Common myeloid progenitor, CD34-positive (primary cell): ENCODE results near the gene LRP1-AS.

Source experiments
- CTCF ChIA-PET: fragments of 350-600 bp; sonication (Branson Sonifier 250); formaldehyde crosslinking; loops from one replicate; lab custom pipeline; 2021; ENCODE audit warnings: antibody characterized with exemption; lab: Charles Lee
- POLR2A ChIA-PET: fragments of 350-600 bp; sonication (Branson Sonifier 250); formaldehyde crosslinking; loops from one replicate; lab custom pipeline; 2021; ENCODE audit warnings: antibody characterized with exemption; lab: Charles Lee
- DNase-seq, 3 donors: peaks; one replicate each; pipeline versions ENCODE4 v3.0.0 to v3.0.0-alpha.2; 2013
- H3K27ac ChIP-seq, 2 experiments: 1 replicate in 1 of 2; 2 replicates in 1 of 2; pipeline ENCODE4 v1.7.0; 2013; ENCODE audit warnings: inconsistent platforms in 2 of 2, low read length in 2 of 2, mild to moderate bottlenecking in 2 of 2, low read depth in 1 of 2, moderate library complexity in 1 of 2; ENCODE audit not compliant: severe bottlenecking in 2 of 2, insufficient read depth in 1 of 2, poor library complexity in 1 of 2
- H3K27me3 ChIP-seq, 5 experiments: replicated peaks in 2 of 5; 1 replicate in 3 of 5; 2 replicates in 2 of 5; pipeline versions ENCODE4 v1.6.1 to v1.7.0; 2013; ENCODE audit warnings: low read length in 4 of 5, mild to moderate bottlenecking in 2 of 5, moderate library complexity in 2 of 5, inconsistent platforms in 1 of 5; ENCODE audit not compliant: insufficient read depth in 5 of 5, control insufficient read depth in 4 of 5
- H3K36me3 ChIP-seq, 4 experiments: 1 replicate in 2 of 4; 2 replicates in 2 of 4; pipeline versions ENCODE4 v1.6.1 to v1.7.0; 2013; ENCODE audit warnings: low read length in 3 of 4, control low read depth in 1 of 4, mild to moderate bottlenecking in 1 of 4; ENCODE audit not compliant: control insufficient read depth in 4 of 4, insufficient read depth in 4 of 4
- H3K4me1 ChIP-seq, 4 experiments: 1 replicate in 3 of 4; 2 replicates in 1 of 4; pipeline versions ENCODE4 v1.6.1 to v1.7.1; 2013; ENCODE audit warnings: low read length in 3 of 4, mild to moderate bottlenecking in 3 of 4, control low read depth in 1 of 4, inconsistent platforms in 1 of 4, moderate library complexity in 1 of 4; ENCODE audit not compliant: control insufficient read depth in 4 of 4, insufficient read depth in 4 of 4; ENCODE audit errors: control extremely low read depth in 1 of 4
- H3K4me3 ChIP-seq, 7 experiments: 1 replicate in 4 of 7; 2 replicates in 3 of 7; pipeline versions ENCODE4 v1.5.1 to v1.7.0; 2013; ENCODE audit warnings: mild to moderate bottlenecking in 7 of 7, low read length in 6 of 7, moderate library complexity in 6 of 7, inconsistent platforms in 2 of 7, low read depth in 2 of 7, control low read depth in 1 of 7; ENCODE audit not compliant: insufficient read depth in 4 of 7, control insufficient read depth in 1 of 7; ENCODE audit errors: extremely low read depth in 1 of 7
- H3K9me3 ChIP-seq, 5 experiments: 1 replicate in 4 of 5; 2 replicates in 1 of 5; pipeline versions ENCODE4 v1.6.1 to v1.7.1; 2013; ENCODE audit warnings: low read length in 4 of 5, mild to moderate bottlenecking in 2 of 5, inconsistent platforms in 1 of 5, low read depth in 1 of 5, moderate library complexity in 1 of 5; ENCODE audit not compliant: control insufficient read depth in 4 of 5, insufficient read depth in 2 of 5; ENCODE audit errors: control extremely low read depth in 1 of 5
- WGBS: methylation state at CpG from one replicate; pipeline ENCODE4 v1.1.5; 2013; ENCODE audit not compliant: insufficient coverage; 5-methylcytosine and 5-hydroxymethylcytosine counted together

LRP1-AS gene

DNA sequence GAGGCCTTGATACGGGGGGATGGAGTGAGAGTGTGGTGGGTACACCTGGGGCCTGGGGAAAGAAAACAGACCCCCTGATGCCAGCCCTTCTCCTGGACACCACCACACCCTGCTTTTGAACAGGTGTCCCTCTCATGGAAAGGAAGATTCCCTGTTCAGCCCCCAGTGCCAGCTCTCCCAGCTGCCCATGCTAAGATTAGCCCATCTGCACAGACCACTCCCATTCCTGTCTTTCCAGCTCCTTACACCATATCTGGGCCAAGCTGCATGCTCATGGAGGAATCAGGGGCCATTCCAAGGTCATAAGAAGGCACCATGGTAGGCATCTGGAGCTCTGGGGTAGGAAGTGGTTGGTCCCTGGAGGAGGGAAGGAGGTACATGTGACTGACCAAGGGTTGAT is 48.9 kb downstream of the LRP1-AS start:
- whole genome bisulfite sequencing: no CpG with 5 or more reads among the region's 1 CpG
- Histone ChIP-seq H3K36me3 (peaks cover 13 to 71% (median 62%) of the 10 kb centered on the region in 4 experiments), H3K4me1 (peaks cover 0 to 20% (median 18%) of the 10 kb centered on the region in 4 experiments), H3K4me3 (no peak overlapping the region), H3K27ac (no peak overlapping the region), H3K27me3 (no peaks in the 10 kb centered on the region), H3K9me3 (no peaks in the 10 kb centered on the region)
- no peak for DNase-seq
- CTCF ChIA-PET: interaction anchor here (1.2 to 27.7 kb wide), 6 partner anchors 8 to 75 kb away, joined by 3 to 835 read pairs (median 7); partner anchors contain the start of genes NEMP1 and STAT6
- POLR2A ChIA-PET: no interaction called here

DNA sequence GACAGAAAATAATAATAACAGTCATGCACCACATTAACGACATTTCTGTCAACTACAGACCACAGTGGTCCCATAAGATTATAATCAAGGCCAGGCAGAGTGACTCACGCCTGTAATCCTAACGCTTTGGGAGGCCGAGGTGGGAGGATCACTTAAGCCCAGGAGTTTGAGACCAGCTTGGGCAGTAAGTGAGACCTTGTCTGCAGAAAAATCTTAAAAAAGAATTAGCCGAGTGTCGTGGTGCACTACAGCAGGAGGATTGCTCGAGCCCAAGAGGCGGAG is 49.9 kb downstream of the LRP1-AS start:
- WGBS: 95% methylated on average over 4 of the region's 8 CpGs
- Histone ChIP-seq H3K4me1 (peaks cover 0 to 22% (median 19%) of the 10 kb centered on the region in 4 experiments), H3K36me3 (peaks cover 13 to 74% (median 65%) of the 10 kb centered on the region in 4 experiments), H3K27me3 (no peaks in the 10 kb centered on the region), H3K9me3 (no peaks in the 10 kb centered on the region), H3K27ac (peak overlapping the region in 1 of 2 experiments; percentile 54), H3K4me3 (no peak overlapping the region)
- CTCF ChIA-PET: interaction anchor here (0.8 to 27.7 kb wide), 6 partner anchors 10 to 89 kb away, joined by 4 to 835 read pairs (median 5); partner anchors contain the start of genes NEMP1 and STAT6
- no peak for DNase-seq
- POLR2A ChIA-PET: no interaction called here

GRCh38 chr12:57096748-57097553 is 50.5 kb downstream of the LRP1-AS start:
- ChIA-PET POLR2A (no interaction called here), CTCF (interaction anchor here (1.0 to 27.7 kb wide), 7 partner anchors 10 to 257 kb away, joined by 3 to 835 read pairs (median 5); partner anchors contain the start of genes NEMP1 and STAT6)
- no peak overlapping the region for H3K4me3 ChIP-seq
- no peak for DNase-seq
- H3K27ac ChIP-seq: peak overlapping the region in 1 of 2 experiments; percentile 54
- peaks cover 13 to 74% (median 66%) of the 10 kb centered on the region in 4 experiments for H3K36me3 ChIP-seq
- H3K27me3 ChIP-seq: no peaks in the 10 kb centered on the region
- peaks cover 0 to 16% (median 14%) of the 10 kb centered on the region in 4 experiments for H3K4me1 ChIP-seq
- WGBS: 95% methylated on average over 7 of the region's 8 CpGs
- H3K9me3 ChIP-seq: no peaks in the 10 kb centered on the region

- WGBS: 100% methylated on average over 4 of the region's 6 CpGs
- CTCF ChIA-PET: interaction anchor here (1.0 to 27.7 kb wide), 5 partner anchors 11 to 256 kb away, joined by 3 to 835 read pairs (median 3); partner anchors contain the start of genes NEMP1 and STAT6
- H3K36me3 ChIP-seq: peaks cover 13 to 80% (median 69%) of the 10 kb centered on the region in 4 experiments
- H3K4me1 ChIP-seq: peaks cover 0 to 15% (median 14%) of the 10 kb centered on the region in 4 experiments
- no peaks in the 10 kb centered on the region for H3K9me3 ChIP-seq
- no peaks in the 10 kb centered on the region for H3K27me3 ChIP-seq
- peak overlapping the region in 1 of 2 experiments; percentile 43 for H3K27ac ChIP-seq
- DNase-seq: no peak
- POLR2A ChIA-PET: no interaction called here
- no peak overlapping the region for H3K4me3 ChIP-seq
Observed at GRCh38 chr12:57096099-57096572, 51.3 kb downstream of the LRP1-AS start.

DNA sequence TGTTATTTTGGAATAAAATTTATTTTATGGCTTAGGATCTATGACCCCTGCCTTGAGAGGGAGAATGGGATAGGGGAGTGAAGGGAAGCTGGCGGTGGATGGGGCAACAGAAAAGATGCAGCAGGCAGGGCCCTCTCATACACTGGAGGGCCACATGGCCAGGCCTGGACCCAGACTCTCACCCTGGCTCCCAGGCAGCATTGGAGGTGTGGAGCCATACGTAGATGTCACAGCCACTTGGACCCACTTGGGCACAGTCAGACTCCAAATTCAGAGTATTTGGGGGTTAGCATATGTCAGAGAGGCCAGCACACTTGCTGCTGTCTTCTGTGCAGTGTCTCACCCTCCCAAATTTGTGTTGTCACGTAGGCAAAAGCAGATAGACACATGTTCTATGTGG is 52.0 kb downstream of the LRP1-AS start:
- no peak overlapping the region for H3K4me3 ChIP-seq
- peaks cover 0 to 20% (median 19%) of the 10 kb centered on the region in 4 experiments for H3K4me1 ChIP-seq
- ChIA-PET POLR2A (no interaction called here), CTCF (interaction anchor here (1.0 to 27.7 kb wide), 5 partner anchors 12 to 255 kb away, joined by 3 to 835 read pairs (median 5); partner anchors contain the start of genes NEMP1 and STAT6)
- peaks cover 13 to 85% (median 70%) of the 10 kb centered on the region in 4 experiments for H3K36me3 ChIP-seq
- no peak overlapping the region for H3K27ac ChIP-seq
- WGBS: 100% methylated on average over 1 of the region's 3 CpGs
- H3K9me3 ChIP-seq: no peaks in the 10 kb centered on the region
- no peak for DNase-seq
- no peaks in the 10 kb centered on the region for H3K27me3 ChIP-seq
